SH-SY5Y (cell line): Measurements from ENCODE around the gene RAB39A.

Experiments used
- GATA2 ChIP-seq: IDR thresholded peaks from 2 replicates; pipeline ENCODE4 v1.6.1; 2011; ENCODE audit warnings: mild to moderate bottlenecking, low read depth, low read length
- GATA3 ChIP-seq: IDR thresholded peaks from 2 replicates; pipeline ENCODE4 v1.6.1; 2011; ENCODE audit warnings: low read depth, mild to moderate bottlenecking, low read length, moderate library complexity

RAB39A gene

DNA sequence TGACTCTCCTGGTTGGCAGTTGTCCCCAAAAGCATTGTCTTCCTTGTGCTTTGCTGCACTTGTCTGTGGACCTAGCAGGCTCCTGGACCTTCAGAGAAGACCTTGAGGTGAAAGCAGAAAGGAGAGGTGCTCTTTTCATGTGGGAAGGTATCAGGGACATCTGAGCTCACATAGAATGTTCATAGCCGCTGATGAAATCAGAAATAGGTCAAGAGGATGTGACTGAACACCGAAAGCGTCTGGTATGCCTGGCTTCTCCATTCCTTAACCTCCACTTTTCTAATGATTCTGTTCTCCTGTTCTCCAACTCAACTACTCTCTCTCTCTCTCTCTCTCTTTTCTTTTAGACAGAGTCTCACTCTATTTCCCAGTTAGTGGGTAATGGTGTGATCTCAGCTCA, 74.2 kb downstream of the RAB39A start:
- no peak for TF ChIP-seq GATA3
- TF ChIP-seq GATA2: no peak

DNA sequence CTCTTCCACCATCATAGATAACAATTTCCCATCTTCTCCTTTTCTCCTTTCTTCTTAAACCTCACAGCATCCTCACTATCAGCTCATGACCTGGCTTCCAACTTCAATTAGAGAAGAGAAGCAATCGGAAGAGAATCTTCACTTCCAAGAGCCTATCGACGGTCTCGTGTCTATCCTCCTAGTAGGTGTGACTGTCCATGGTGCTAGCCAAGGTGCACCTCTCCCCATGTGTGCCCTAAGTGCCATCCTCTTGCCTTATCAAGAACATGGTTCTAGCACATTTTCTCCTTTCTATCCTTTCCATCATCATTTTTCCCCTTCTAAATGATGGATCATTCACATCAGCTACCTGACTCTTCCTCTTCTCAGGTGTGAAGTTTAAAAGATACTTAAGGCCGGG, 75.4 kb downstream of the RAB39A start:
- no peak for TF ChIP-seq GATA2
- TF ChIP-seq GATA3: no peak

DNA sequence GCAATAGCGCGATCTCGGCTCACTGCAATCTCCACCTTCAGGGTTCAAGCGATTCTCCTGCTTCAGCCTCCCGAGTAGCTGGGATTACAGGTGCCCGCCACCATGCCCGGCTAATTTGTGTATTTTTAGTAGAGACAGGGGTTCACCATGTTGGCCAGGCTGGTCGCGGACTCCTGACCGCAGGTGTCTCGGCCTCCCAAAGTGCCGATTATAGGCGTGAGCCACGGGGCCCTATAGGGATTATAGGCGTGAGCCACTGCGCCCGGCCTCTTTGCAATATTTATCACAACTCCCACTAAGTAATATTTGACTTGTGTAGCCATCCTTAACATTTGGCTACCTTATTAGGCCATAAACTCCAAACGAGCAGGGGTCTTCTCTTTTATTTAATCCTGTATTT, 79.6 kb downstream of the RAB39A start:
- TF ChIP-seq GATA2: no peak

DNA sequence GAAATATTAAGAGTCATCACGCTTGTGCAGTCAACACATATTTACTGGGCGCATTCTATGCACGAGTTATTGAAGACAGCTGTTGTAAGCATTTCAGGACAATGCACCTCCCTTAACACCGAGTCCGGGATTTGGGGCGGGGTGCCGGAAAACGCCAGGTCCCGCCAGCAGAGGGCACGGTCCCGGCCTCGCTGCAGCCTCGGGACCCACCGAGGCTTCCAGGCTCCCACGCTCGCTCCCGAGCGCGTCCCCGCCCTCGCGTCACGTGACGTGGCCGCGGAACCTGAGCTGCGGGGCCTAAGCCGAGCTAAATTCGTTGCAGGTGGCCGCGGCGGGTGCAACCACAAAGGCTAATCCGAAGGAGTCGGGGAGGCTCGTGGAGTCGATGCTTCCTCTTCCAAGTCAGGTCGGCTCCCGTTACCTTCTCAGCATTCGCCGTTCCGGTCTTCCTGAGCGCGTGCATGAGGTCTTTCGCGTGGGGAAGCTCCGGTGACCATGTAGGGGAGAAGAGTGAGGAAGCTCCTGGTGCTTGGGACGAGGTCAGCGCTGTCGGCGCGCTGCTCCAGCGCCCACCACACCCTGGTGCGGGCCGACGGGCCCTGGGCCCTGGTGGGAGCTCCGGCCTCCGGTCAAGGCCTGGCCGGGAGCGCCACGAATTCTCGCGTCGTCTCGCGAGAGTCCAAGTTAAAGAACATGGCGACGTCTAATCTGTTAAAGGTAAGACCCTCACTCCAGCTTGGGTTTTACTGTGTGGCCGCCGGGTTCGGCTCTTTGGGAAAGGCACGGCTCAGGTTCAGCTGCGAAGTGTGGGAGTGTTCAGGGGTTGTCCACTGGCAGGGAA, 80.6 kb downstream of the RAB39A start, which contains the start of gene CUL5:
TSS of gene CUL5 (plus strand) at position 243 of the 841 bp plus-strand sequence. CDS start at position 694, 451 bp downstream.
- TF ChIP-seq GATA3: no peak
- no peak; the same call in 1 of the 2 replicates for TF ChIP-seq GATA2

DNA sequence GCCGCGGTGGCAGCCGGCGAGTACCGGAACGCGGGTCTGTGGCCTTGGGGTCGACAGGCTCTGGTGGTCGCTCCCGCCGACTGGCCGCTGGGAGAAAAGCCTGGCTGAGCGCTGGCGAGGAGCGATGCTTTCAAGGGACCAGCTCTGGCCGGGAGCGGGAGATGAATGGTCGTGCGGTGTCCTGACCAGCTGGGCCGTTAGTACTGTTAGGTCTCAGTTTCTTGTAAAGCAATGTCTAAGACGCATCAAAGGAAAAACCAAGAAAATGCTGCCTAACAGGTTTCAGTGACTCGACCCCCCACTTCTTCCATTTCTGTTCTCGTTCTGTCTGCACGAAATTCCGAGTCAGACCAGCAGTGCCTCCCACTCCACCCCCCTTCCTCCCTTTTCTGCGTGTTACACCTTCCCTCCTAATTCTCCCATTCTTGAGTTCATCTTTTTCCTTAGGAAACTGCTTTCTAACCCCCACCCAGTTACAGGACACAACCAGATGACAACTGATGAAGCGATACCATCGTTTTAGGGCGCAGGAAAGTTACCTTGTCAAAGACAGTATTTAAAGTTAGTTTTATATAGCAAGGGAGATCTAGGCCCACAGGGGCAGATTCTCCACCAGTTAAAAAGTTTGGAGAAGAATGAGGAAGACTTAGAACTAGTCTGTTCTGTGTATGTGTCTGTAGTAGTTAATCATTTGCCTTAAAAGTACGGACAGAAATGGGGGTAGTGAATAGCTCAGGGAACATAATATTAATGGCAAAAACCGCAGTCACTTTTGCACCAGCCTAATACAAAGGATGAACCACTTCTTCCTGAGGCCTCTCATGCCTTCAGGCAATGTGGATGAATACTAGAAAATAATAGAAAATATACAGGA, 81.5 kb downstream of the RAB39A start:
- TF ChIP-seq GATA3: no peak
- TF ChIP-seq GATA2: no peak

DNA sequence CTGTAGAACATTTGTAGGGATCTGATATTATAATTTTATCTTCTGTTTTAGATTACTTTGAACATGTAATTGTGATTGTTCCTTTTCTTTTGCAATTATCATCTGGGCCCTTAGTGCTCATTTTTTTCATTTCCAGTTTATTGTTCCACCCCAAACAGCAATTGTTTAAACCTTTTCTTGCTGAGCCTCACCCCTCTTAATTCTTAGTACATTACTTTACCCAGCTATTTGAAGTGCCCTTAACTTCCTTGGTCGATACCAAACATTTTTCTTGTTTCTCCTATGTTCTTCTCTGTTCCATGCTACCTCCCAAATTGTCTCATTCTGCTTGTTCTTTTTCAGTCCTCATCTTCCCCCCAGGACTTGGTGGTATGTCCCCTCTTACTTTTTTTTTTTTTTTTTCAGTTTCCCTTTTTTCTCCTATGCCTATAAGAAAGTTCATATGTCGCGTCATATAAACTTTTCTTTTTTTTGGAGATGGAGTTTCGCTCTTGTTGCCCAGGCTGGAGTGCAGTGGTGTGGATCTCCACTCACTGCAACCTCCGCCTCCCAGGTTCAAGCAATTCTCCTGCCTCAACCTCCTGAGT, 84.0 kb downstream of the RAB39A start:
- TF ChIP-seq GATA3: no peak
- no peak for TF ChIP-seq GATA2
